Gastroesophageal sphincter (tissue), 4 donors: ENCODE results near the gene AP1M2. TPM values are rescaled to one million over a fixed set of nuclear protein-coding genes. Genes with fewer than 3 reads are reported as not detected.

Experiments
- ATAC-seq: fragments of 150-250 bp; one replicate; pipeline ENCODE4 v1.9.1; 2016; ENCODE audit warnings: mild to moderate bottlenecking, moderate library complexity
- H3K27ac ChIP-seq, 4 donors: fragments of 200-600 bp; sonication (generic) in 3 of 4; 1 replicate in 3 of 4; 2 replicates in 1 of 4; pipeline ENCODE4 v1.5.1; 2016 to 2019
- H3K27me3 ChIP-seq: fragments of 200-600 bp; sonication (generic); one replicate; pipeline ENCODE4 v1.5.1; 2019
- H3K36me3 ChIP-seq, 2 donors: fragments of 200-600 bp; sonication (generic); one replicate each; pipeline ENCODE4 v1.5.1; 2019; ENCODE audit warnings: control low read depth in 1 of 2
- H3K4me1 ChIP-seq, 3 donors: fragments of 200-600 bp; sonication (generic); 1 replicate in 2 of 3; 2 replicates in 1 of 3; pipeline ENCODE4 v1.5.1; 2016 to 2019; ENCODE audit warnings: control low read depth in 2 of 3
- H3K4me3 ChIP-seq, 2 donors: fragments of 200-600 bp; sonication (generic); one replicate each; pipeline ENCODE4 v1.5.1; 2019; ENCODE audit warnings: mild to moderate bottlenecking in 1 of 2, moderate library complexity in 1 of 2
- H3K9me3 ChIP-seq, 3 donors: fragments of 200-600 bp; sonication (generic); one replicate each; pipeline ENCODE4 v1.5.1; 2017 to 2019; ENCODE audit warnings: control low read depth in 2 of 3
- EP300 ChIP-seq: sonication (generic); formaldehyde crosslinking; IDR thresholded peaks from one replicate; pipeline ENCODE4 v1.6.1; 2017; ENCODE audit warnings: antibody characterized with exemption, mild to moderate bottlenecking
- POLR2A ChIP-seq, 2 donors: fragments of 450-650 bp; IDR thresholded peaks; one replicate each; pipeline ENCODE4 v1.6.1; 2017; ENCODE audit warnings: antibody characterized with exemption in 2 of 2, mild to moderate bottlenecking in 2 of 2, moderate library complexity in 1 of 2
- POLR2AphosphoS5 ChIP-seq: sonication (generic); formaldehyde crosslinking; IDR thresholded peaks from one replicate; pipeline ENCODE4 v1.6.1; 2017; ENCODE audit warnings: antibody characterized with exemption
- WGBS, 2 donors: methylation state at CpG; one replicate each; pipeline ENCODE4 v1.1.5; 2018; ENCODE audit warnings: low coverage in 1 of 2; 5-methylcytosine and 5-hydroxymethylcytosine counted together
- total RNA-seq, 4 donors: library from RNA; depleted of rRNA; stranded (reverse); fragments of >200 nt; gene quantifications; one replicate each; pipeline ENCODE4 v1.1.0, GENCODE V29; 2016
- TF ChIP-seq, protein P1 (sequence below), 4 experiments: fragments of 200-600 bp in 2 of 4; fragments of 450-650 bp in 2 of 4; sonication (generic) in 1 of 4; IDR thresholded peaks; one replicate each; pipeline ENCODE4 v1.5.1; 2017 to 2019; ENCODE audit warnings: antibody characterized with exemption in 4 of 4, mild to moderate bottlenecking in 2 of 4, moderate library complexity in 2 of 4

The AP1M2 gene
- total RNA-seq, 4 donors from 2014 or later = 13.2 TPM; not detected in 3

DNA sequence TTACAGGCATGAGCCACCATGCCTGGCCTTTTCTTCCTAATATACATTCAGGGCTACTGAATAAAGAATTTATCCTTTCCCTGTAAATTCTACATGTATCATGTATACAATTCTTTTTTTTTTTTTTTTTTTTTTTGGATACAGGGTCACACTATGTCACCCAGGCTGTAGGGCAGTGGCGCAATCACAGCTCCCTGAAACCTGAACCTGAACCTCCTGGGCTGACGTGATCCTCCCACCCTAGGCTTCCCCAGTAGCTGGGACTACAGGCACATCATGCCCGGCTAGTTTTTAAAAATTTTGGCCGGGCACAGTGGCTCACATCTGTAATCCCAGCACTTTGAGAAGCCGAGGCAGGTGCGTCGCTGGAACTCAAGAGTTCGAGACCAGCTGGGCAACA lies 31.7 kb upstream of the AP1M2 start:
- 90 to 96% methylated on average over 2 to 4 of the region's 8 CpGs for WGBS, 2 donors
- ATAC-seq = no peak
- Histone ChIP-seq H3K9me3 (no peaks in the 10 kb centered on the region), H3K27ac (no peak overlapping the region), H3K36me3 (peaks cover 0 to 10% of the 10 kb centered on the region in 2 donors), H3K4me1 (peaks cover 0 to 2% (median 0%) of the 10 kb centered on the region in 3 donors), H3K4me3 (no peak overlapping the region), H3K27me3 (no peaks in the 10 kb centered on the region)
- TF ChIP-seq POLR2A (IDR thresholded peaks at IDR 0.05) = no peak
- TF ChIP-seq POLR2AphosphoS5 = no peak
- TF ChIP-seq, protein P1, sequence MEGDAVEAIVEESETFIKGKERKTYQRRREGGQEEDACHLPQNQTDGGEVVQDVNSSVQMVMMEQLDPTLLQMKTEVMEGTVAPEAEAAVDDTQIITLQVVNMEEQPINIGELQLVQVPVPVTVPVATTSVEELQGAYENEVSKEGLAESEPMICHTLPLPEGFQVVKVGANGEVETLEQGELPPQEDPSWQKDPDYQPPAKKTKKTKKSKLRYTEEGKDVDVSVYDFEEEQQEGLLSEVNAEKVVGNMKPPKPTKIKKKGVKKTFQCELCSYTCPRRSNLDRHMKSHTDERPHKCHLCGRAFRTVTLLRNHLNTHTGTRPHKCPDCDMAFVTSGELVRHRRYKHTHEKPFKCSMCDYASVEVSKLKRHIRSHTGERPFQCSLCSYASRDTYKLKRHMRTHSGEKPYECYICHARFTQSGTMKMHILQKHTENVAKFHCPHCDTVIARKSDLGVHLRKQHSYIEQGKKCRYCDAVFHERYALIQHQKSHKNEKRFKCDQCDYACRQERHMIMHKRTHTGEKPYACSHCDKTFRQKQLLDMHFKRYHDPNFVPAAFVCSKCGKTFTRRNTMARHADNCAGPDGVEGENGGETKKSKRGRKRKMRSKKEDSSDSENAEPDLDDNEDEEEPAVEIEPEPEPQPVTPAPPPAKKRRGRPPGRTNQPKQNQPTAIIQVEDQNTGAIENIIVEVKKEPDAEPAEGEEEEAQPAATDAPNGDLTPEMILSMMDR (IDR thresholded peaks at IDR 0.05) = no peak
- TF ChIP-seq EP300 = no peak

GRCh38 chr19:10617409-10618121 lies 30.5 kb upstream of the AP1M2 start:
- TF ChIP-seq EP300 = no peak
- no peak for TF ChIP-seq POLR2A (IDR thresholded peaks at IDR 0.05)
- no peak for TF ChIP-seq POLR2AphosphoS5
- TF ChIP-seq, protein P1 (IDR thresholded peaks at IDR 0.05) = no peak
- ATAC-seq = no peak
- Histone ChIP-seq H3K4me3 (no peak overlapping the region), H3K9me3 (no peaks in the 10 kb centered on the region), H3K4me1 (peaks cover 0 to 15% (median 0%) of the 10 kb centered on the region in 3 donors), H3K27ac (peak overlapping the region in 1 of 4 donors; percentile 15), H3K36me3 (peaks cover 0 to 10% of the 10 kb centered on the region in 2 donors), H3K27me3 (no peaks in the 10 kb centered on the region)
- 61 to 87% methylated on average over 8 to 10 of the region's 15 CpGs for WGBS, 2 donors

- TF ChIP-seq POLR2AphosphoS5 (no peak), POLR2A (IDR thresholded peaks at IDR 0.05) (no peak), EP300 (no peak)
- TF ChIP-seq, protein P1 (IDR thresholded peaks at IDR 0.05) = no peak
- ATAC-seq = no peak
- Histone ChIP-seq H3K36me3 (peaks cover 0 to 5% of the 10 kb centered on the region in 2 donors), H3K27me3 (no peaks in the 10 kb centered on the region), H3K27ac (no peak overlapping the region), H3K4me1 (peaks cover 0 to 35% (median 0%) of the 10 kb centered on the region in 3 donors), H3K4me3 (no peak overlapping the region), H3K9me3 (no peaks in the 10 kb centered on the region)
- 92 to 94% methylated on average over 7 to 13 of the region's 14 CpGs for WGBS, 2 donors
Measured at GRCh38 chr19:10615429-10616023, 28.4 kb upstream of the AP1M2 start.

- TF ChIP-seq POLR2AphosphoS5 (peak; percentile 18), EP300 (no peak)
- Histone ChIP-seq H3K9me3 (no peaks in the 10 kb centered on the region), H3K4me1 (peaks cover 0 to 36% (median 0%) of the 10 kb centered on the region in 3 donors), H3K27ac (peak overlapping the region in 3 of 4 donors; percentile 36 to 64 (median 50)), H3K27me3 (no peaks in the 10 kb centered on the region), H3K36me3 (no peaks in the 10 kb centered on the region), H3K4me3 (no peak overlapping the region)
- peak; percentile 77 for ATAC-seq
- 12 to 50% methylated on average over 9 to 11 of the region's 15 CpGs for WGBS, 2 donors
Measured at GRCh38 chr19:10612499-10613119, 25.5 kb upstream of the AP1M2 start.

DNA sequence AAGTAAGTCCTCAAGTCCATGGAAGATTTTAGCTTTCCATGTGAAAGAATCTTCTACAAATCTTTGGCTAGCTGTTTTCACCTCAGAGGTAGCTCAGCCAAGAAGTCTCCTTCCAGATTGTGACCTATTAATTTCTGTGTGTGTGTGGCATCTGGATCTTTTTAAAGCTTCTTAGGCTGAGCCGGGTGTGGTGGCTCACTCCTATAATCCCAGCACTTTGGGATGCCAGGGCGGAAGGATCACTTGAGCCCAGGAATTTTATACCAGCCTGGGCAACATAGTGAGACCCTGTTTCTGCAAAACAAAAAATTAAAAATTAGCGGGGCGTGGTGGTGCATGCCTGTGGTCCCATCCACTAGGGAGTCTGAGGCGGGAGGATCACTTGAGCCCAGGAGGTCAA lies 24.8 kb upstream of the AP1M2 start:
- H3K36me3 ChIP-seq = no peaks in the 10 kb centered on the region
- H3K4me1 ChIP-seq = peaks cover 0 to 36% (median 0%) of the 10 kb centered on the region in 3 donors
- H3K27me3 ChIP-seq = no peaks in the 10 kb centered on the region
- WGBS, 2 donors = 71% methylated on average over 5 of the region's 5 CpGs; no CpG with 5 or more reads in 1 of the 2 donors
- no peak for ATAC-seq
- no peak overlapping the region for H3K4me3 ChIP-seq
- H3K27ac ChIP-seq = peak overlapping the region in 2 of 4 donors; percentile 36 to 64
- no peak for TF ChIP-seq POLR2A (IDR thresholded peaks at IDR 0.05)
- TF ChIP-seq, protein P1 (IDR thresholded peaks at IDR 0.05) = no peak
- no peak for TF ChIP-seq POLR2AphosphoS5
- TF ChIP-seq EP300 = no peak
- H3K9me3 ChIP-seq = no peaks in the 10 kb centered on the region
